Right hindlimb (tissue), 1 donor: ENCODE measurements around the gene KIAA1328.
"Not testable (repeated sequence)": the region's sequence is repeated elsewhere in the genome, so short reads cannot be mapped to it uniquely, and the experiment has no call there.

ENCODE experiments used
- DNase-seq: peaks from one replicate; pipeline ENCODE4 v3.0.0-alpha.2; 2018

The KIAA1328 gene

GRCh38 chr18:36828630-36829361 is at the start of gene KIAA1328, which contains the start of gene TPGS2:
KIAA1328 (plus strand) TSS chr18:36829127; CDS start chr18:36829139, 12 bp downstream.
TPGS2 (minus strand) TSS chr18:36829002; CDS start chr18:36828767, 235 bp downstream.
- DNase-seq, result peak; percentile 92

DNA sequence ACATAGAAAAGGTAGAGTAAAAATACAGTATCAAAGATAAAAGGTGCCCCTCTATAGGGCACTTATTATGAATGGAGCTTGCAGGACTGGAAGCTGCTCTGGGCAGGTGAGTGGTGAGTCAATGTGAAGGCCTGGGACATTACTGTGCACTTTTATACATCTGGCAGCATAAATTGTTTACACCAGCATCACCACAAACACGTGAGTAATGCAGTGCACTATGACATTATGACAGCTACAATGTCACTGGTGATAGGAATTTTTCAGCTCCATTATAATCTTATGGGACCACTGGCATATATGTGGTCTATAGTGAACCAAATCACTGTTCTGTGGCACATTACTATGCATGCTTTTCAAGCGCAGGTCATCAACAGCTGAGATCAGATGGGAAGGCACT is 48.2 kb upstream of the KIAA1328 start:
- no peak for DNase-seq

GRCh38 chr18:36782710-36783109 is 46.2 kb upstream of the KIAA1328 start:
- no peak for DNase-seq

- no peak for DNase-seq
Observed at GRCh38 chr18:36783792-36784191, 45.1 kb upstream of the KIAA1328 start.

DNA sequence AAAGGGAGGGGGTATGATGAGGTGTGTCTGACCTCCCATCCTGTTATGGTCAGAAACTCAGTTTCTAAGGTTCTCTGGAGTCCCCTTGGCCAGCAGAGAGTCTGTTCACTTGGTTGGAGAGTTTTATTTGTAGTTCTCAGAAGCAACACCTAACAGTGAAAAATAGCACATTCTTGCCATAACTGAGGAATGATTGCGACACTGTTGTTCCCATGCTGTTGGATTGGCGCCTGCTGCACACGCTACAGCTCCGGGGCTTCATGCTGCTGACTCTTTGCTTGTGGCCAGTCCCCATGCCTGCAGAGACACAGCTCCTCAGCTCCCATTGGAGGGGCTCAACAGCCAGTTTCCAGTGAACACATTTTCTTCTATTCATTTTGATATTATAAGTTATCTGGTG is 42.2 kb upstream of the KIAA1328 start:
- no peak for DNase-seq

- no peak for DNase-seq
Observed at GRCh38 chr18:36792634-36793283, 36.2 kb upstream of the KIAA1328 start.

DNA sequence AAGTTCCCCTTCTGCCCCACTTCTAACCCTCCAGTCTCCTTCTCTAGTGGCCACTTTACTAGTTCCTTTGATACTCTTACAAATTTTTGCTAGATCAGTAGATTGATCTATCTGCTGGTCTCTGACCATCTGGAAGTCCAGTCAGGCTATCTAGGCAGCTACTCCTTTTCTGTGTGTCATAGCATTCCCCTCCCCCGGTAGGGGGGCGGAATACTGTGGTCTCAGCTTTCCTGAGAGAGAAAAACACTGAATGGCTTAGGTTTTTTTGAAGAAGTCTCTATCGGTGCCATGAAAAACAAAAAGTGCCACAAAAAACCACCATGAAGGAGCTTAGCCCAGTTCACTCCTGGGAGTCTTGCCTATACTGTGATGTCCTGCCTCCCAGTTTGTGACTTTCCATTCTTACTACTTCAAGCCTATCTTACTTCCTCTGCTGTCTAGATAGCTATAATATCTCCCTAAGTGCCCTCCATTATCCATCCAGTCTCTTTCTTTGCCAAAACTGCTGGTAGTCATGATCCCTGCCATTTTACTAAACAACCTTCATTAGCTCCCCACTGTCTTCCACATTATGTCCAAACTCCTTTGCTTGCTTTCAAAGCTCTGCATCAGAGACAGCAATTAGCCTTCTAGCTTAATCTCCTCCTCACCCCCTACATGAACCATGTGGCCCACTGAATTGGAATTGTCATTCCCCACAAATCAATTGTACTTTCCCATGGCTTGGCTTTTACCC is 30.0 kb upstream of the KIAA1328 start:
- no peak for DNase-seq

DNA sequence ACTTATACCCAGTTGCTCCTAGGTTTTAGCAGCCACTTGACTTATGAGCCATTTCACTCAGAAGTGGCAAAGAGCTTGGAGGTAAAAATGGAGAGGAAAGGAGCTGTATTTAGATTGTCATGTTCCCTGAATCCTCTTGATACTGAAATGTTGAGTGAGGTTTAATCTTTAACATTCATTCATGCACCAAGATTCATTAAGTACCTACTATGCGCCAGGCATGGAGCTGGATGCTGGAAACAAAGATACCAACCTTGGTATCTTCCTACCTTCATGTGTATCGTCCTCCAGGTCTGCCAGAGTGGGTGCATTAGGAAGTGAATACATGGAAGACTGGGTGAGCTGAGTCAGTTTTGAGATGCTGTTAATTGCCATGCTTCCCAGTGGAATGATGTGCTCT is 23.8 kb upstream of the KIAA1328 start:
- no peak for DNase-seq

- DNase-seq, result no peak
Observed at GRCh38 chr18:36808681-36809080, 20.2 kb upstream of the KIAA1328 start.

- peak; percentile 40 for DNase-seq
Observed at GRCh38 chr18:36809590-36810381, 19.1 kb upstream of the KIAA1328 start.

DNA sequence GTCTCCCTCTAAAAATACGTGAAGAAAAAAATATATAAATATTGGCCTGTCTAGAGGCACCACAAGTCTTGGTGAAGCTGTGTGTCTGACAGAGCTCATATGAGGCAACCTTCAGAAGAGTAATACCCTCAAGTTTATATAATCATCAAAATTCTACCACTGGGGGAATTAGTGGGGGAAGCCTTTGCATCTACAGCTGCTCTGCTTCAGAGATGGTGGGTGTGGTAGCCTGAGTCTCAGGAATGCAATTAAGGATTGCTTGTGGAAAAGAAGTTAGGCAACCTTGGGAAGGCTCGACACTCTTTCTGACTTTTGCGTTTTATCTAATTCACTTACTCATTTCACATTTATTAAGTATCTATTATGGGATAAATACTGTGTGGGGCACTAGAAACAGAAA is 17.5 kb upstream of the KIAA1328 start:
- no peak for DNase-seq

GRCh38 chr18:36811955-36812354 is 17.0 kb upstream of the KIAA1328 start:
- no peak for DNase-seq

GRCh38 chr18:36812678-36813077 is 16.2 kb upstream of the KIAA1328 start:
- DNase-seq, result no peak

DNA sequence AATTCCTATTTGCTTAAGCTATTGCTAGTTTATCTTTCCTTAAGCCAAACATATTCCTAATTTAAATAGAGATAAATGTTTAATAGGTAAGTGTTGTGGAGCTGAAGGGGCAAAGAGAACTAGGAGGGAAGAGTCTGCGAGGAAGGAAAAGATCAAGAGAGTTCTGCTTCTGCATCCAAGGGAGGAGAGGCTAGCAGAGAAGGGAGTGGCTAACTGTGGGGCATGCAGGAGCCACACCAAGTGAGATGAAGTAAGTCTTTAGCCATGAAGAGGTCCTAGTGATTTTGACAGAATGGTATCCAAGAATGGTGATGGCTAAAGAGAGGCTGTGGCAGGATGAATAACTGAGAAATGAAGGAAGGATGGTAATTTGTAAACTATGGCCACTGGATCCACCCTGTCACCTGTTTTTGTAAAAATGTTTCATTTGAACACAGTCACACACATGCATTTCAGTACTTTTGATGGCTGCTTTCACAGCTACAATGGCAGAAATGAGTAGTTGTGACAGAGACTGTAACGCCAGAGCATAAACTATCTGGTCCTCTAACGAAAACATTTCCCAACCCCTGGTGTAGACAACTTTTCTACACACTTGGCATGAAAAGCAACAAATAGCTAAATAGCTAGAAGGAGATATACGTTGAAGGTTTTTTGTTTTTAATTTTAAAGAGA is 15.7 kb upstream of the KIAA1328 start:
- DNase-seq, result no peak

DNA sequence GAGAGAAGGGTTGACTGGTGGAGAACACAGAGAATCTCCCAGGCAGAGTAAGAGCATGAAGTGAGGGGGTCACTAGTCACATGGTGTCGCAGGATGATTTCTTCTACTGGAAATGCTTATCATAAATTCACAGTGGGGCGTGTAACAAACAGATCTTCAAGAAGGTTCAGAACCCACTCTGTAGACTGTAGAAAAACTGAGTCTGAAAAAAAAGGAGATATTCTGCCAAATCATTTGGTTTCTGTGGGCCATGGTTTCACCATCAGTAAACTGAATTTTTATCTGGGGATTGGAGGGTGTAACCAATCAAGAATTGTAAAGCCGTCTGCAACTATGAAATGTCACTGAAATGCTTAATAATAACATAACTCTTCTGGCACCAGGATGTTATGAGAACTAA is 15.1 kb upstream of the KIAA1328 start:
- no peak for DNase-seq

- no peak for DNase-seq
Observed at GRCh38 chr18:36814994-36815393, 13.9 kb upstream of the KIAA1328 start.

GRCh38 chr18:36816096-36816495 is 12.8 kb upstream of the KIAA1328 start:
- DNase-seq, result not testable (repeated sequence)

DNA sequence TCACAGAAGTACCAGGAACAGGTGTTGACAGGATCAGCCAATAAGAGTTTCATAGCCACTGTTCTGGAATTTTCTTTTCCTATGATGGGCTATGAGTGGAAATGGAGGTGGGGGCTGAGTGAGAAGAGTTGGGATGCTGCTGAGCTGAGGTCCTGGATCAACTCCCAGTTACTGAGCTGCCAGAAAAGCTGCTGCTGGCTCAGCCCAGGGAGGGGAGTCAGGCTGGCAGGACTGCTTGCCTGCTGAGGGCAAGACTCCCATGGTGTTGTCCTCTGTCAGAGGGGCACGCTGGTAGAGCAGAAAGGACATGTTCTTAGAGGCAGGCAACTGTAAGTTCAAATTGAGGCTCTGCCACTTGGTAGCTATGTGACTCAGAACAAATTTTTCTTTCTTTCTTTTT is 11.9 kb upstream of the KIAA1328 start:
- DNase-seq, result no peak

GRCh38 chr18:36818652-36819051 is 10.3 kb upstream of the KIAA1328 start:
- DNase-seq, result no peak

DNA sequence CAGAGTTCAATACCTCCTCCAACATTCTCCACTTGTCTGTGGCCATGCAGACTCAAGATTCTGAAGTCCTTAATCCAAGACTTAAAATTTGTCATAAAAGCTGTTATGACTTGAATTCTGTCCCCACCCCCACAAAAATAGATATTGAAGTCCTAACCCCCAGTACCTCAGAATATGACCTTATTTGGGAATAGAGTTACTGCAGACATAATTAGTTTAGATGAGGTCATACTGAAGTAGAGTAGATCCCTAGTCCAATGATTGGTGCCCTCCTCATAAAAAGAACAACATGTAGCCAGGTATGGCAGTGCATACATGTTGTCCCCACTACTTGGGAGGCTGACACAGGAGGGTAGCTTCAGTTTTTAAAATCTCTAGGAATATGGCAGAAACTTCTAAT is 9.3 kb upstream of the KIAA1328 start:
- no peak for DNase-seq

DNA sequence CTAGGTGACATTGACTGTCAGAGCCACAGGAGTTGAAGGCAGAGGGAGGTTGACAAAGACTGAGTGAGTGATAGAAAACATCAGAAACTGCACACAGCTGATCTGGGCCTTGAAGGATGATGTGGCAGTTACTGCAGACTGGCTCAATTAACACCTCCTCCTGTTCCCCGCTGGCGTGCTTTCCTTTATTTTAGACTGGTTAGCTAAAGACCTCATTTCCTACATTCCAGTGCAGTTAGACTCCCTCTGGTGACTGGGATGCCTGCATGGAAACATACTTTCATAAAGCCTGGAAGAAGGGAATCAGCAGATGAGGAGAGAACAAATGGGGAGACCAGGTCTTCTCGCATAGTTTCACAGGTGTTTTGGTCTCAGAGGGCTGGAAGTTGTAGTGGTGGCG is 7.2 kb upstream of the KIAA1328 start:
- DNase-seq, result no peak

DNA sequence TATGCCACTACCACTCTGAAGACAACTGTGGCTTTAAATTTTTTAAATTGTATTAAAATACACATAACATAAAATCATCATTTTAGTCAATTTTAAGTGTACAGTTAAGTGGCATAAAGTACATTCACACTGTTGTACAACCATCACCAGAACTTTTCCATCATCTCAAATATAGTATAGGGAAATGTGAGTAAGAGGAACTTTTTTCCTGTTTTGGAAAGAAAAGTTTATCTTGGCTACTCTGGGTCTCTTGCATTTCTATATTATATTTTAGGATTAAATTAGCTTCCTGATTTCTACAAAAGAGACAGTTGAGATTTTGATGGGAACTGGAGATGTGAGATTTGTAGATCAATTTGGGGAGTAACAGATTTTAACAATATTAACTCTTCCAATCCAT is 3.4 kb upstream of the KIAA1328 start:
- no peak for DNase-seq
